LNCaP clone FGC (cell line): ENCODE measurements around the gene COQ8A.

Source experiments
- DNase-seq: peaks from one replicate; pipeline ENCODE4 v3.0.0-alpha.2; 2011; ENCODE audit warnings: low read depth
- H3K4me3 ChIP-seq: 2 replicates; pipeline ENCODE4 v1.5.1; 2011; ENCODE audit warnings: mild to moderate bottlenecking, low read depth, low read length, control low read depth
- TF ChIP-seq, protein P1 (sequence below): IDR thresholded peaks from 2 replicates; pipeline ENCODE4 v1.5.1; 2012; ENCODE audit warnings: mild to moderate bottlenecking; ENCODE audit not compliant: control insufficient read depth, insufficient read depth; ENCODE audit errors: extremely low read depth

The COQ8A gene

DNA sequence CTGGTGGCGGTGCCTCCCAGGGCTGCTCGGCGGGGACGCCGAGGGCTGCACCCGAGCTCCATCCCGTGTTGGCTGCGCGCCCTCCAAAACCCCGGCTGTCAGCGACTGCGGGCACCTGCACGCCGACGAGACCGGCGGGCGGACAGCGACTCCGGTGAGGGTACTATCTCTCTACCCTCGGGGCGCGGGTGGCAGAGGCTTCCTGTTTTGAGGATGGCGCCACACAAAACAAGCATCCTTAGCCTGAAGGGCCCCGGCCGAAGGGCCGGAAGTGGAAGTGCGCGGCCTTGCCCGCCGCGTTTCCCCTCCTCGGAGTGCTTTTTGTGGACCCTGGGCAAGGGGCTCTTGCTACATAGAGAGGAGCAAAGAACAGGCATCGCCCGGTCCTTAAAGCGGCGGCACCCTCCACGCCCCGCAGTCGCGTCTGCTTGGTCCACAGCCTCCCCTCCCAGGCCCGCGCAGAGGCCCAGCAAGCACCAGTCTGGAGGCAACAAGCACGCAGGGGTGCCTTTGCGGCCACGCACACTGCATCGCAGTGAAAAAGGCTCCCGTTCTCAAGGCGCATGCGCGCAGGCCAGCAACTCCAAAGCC is 561 bp upstream of the COQ8A start:
- peak overlapping the region; percentile 88 for H3K4me3 ChIP-seq
- DNase-seq = no peak
- TF ChIP-seq, protein P1, sequence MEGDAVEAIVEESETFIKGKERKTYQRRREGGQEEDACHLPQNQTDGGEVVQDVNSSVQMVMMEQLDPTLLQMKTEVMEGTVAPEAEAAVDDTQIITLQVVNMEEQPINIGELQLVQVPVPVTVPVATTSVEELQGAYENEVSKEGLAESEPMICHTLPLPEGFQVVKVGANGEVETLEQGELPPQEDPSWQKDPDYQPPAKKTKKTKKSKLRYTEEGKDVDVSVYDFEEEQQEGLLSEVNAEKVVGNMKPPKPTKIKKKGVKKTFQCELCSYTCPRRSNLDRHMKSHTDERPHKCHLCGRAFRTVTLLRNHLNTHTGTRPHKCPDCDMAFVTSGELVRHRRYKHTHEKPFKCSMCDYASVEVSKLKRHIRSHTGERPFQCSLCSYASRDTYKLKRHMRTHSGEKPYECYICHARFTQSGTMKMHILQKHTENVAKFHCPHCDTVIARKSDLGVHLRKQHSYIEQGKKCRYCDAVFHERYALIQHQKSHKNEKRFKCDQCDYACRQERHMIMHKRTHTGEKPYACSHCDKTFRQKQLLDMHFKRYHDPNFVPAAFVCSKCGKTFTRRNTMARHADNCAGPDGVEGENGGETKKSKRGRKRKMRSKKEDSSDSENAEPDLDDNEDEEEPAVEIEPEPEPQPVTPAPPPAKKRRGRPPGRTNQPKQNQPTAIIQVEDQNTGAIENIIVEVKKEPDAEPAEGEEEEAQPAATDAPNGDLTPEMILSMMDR = no peak

DNA sequence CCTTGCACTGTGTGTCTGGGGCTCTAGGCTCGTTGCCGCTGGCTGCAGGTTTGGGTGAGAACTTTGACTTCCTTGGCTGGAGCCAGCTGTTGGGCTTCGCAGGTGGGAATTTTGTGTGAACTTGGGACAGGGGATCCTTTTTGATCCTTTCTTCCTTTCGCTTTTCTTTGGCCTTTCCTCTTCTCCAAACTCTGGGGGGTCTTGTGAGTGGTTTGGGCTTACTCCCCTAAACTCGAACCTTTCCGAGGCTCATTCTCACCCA is 643 bp downstream of the COQ8A start:
- DNase-seq = no peak
- TF ChIP-seq, protein P1 = no peak
- peak overlapping the region; percentile 88 for H3K4me3 ChIP-seq

DNA sequence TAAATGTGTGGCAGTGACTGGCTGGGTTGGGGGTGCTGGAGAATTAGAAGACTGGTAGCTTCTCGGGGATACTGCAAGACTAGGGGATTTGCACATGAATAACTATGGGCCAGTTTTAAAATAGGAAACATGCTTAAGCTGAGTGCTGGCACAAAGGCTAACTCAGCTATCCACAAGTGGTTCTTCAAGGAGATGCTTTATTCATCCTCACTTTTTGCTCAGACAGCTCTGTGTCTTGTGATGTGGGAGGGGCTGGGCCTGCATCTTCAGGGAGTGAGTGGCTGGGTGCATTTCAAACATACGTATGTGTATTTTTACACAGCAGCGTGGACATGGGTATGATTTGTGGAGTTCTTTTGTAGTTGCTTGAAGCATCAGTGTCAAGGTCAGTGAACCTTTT is 2.3 kb downstream of the COQ8A start:
- DNase-seq = no peak
- TF ChIP-seq, protein P1 = no peak
- no peak overlapping the region for H3K4me3 ChIP-seq

DNA sequence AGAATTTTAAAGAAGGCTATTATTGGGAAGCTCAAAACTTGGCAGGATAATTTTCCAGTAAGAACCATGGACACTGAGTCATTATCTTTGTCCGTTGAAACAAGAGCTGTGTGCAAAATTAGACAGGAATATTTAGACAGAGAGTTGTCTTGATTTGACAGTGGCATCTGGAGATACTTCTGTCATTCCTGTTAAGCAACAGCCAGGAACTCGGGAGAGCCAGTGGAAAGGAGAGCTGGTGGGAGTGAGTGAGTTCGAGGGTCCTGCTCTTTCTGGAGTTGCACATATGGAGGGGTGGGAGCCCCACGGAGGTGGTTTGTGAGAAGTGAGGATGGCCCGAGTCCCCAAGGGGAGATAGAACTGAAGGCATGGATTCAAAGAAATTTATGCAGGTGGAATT is 3.1 kb downstream of the COQ8A start:
- TF ChIP-seq, protein P1 = no peak
- H3K4me3 ChIP-seq = no peak overlapping the region
- no peak for DNase-seq

- TF ChIP-seq, protein P1 = no peak
- H3K4me3 ChIP-seq = no peak overlapping the region
- no peak for DNase-seq
Observed at GRCh38 chr1:226943927-226944326, 3.8 kb downstream of the COQ8A start.

DNA sequence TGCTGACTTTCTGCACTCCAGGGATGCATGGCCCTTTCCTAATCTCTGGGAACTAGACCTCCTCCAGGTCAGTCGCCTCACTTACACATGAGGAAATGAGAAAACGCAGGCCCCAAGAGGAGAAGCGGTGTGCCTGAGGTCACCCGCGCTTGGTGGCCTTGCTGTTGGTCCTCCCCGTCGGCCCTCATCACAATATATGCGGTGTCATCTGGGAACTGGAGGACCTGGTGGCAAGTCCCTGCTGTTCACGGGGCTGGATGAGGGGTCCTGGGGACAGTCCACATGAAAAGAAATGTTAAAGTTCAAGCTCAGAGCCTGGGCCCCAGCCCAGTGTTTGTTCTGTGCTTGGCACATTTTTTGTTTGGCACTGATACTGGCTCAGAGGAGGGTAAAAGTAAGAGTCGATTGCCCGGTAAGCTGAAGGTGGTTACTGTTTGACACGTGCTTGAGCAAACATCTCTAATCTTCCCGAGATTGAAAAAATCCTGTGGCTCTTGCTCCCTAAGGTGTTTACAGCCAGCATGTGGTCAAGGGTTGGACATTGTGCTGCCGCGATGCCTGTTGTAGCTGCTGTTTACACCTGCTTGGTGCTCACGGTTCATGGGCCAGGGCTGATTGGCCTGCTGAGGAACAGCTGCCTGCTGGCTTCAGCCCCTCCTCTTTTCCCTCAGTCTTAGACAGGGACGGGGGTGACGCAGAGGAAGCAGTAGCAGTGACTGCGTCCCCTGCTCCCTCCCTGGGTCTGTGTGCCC is 5.2 kb downstream of the COQ8A start:
- TF ChIP-seq, protein P1 = no peak
- H3K4me3 ChIP-seq = peak overlapping the region; percentile 10; the same call in 1 of the 2 replicates
- peak; percentile 77 for DNase-seq

- TF ChIP-seq, protein P1 = no peak
- no peak overlapping the region for H3K4me3 ChIP-seq
Observed at GRCh38 chr1:226945858-226946245, 5.8 kb downstream of the COQ8A start.

More at GRCh38 chr1:226945858-226946245, 5.8 kb downstream of the COQ8A start:
- DNase-seq = no peak
